Lower leg skin (tissue), 3 donors: ENCODE measurements around the gene ZFP57.

ENCODE experiments used
- CTCF ChIP-seq, 3 donors: fragments of 450-650 bp; IDR thresholded peaks; one replicate each; pipeline ENCODE4 v1.5.1; 2016; ENCODE audit warnings: antibody characterized with exemption in 3 of 3, mild to moderate bottlenecking in 3 of 3, moderate library complexity in 2 of 3
- POLR2A ChIP-seq, 2 donors: fragments of 450-650 bp; IDR thresholded peaks; one replicate each; pipeline ENCODE4 v1.6.1; 2016 to 2017; ENCODE audit warnings: antibody characterized with exemption in 2 of 2, mild to moderate bottlenecking in 1 of 2, moderate library complexity in 1 of 2

- TF ChIP-seq CTCF (IDR thresholded peaks at IDR 0.05), result peak in 1 of 3 donors; percentile 17
- no peak for TF ChIP-seq POLR2A (IDR thresholded peaks at IDR 0.05)
Observed at GRCh38 chr6:29705389-29706231, 24.7 kb upstream of the ZFP57 start.
